HCT116 (cell line): Measurements from ENCODE around the gene PEBP1. TPM values are rescaled to one million over a fixed set of nuclear protein-coding genes. Genes with fewer than 3 reads are reported as not detected.

Experiments used
- ATAC-seq: fragments of 200-7000 bp; cut with Tn5 transposase; 2 replicates; pipeline ENCODE4 v1.9.1; 2020; ENCODE audit warnings: mild to moderate bottlenecking, moderate library complexity
- BruUV-seq: library from RNA; stranded (reverse); fragments of 400-500 nt; replicated peaks from 2 replicates; lab custom pipeline; 2021; lab: Mats Ljungman, UMichigan
- CTCF ChIA-PET: fragments of 300-600 bp; sonication (Branson Sonifier 250); formaldehyde crosslinking; loops from one replicate; lab custom pipeline; 2021; ENCODE audit warnings: antibody characterized with exemption; lab: Charles Lee
- POLR2A ChIA-PET: fragments of 300-600, 350-600 bp; sonication (Branson Sonifier 250); formaldehyde crosslinking; loops from one replicate; lab custom pipeline; 2021; ENCODE audit warnings: antibody characterized with exemption; lab: Charles Lee
- RAD21 ChIA-PET, 2 experiments: fragments of 300-600 bp; sonication (Branson Sonifier 250); formaldehyde crosslinking; loops; one replicate each; lab custom pipeline; 2023; ENCODE audit warnings: low total read pairs in 2 of 2; ENCODE audit not compliant: uncharacterized antibody in 2 of 2, unreplicated experiment in 2 of 2, low non-redundant PET in 1 of 2; lab: Charles Lee
- DNase-seq: peaks from one replicate; pipeline ENCODE4 v3.0.0-alpha.2; 2010; ENCODE audit warnings: low read depth, low spot score
- H2AFZ ChIP-seq: fragments of 200-600 bp; shearing (Covaris generic), sonication (generic); 2 replicates; pipeline ENCODE4 v1.6.1; 2017; ENCODE audit warnings: low read depth, mixed run types, mixed read lengths, antibody characterized with exemption, low read length; ENCODE audit not compliant: poor library complexity, severe bottlenecking
- H3K27ac ChIP-seq: 2 replicates; pipeline ENCODE4 v1.5.1; 2012; ENCODE audit warnings: low read depth, low read length
- H3K27me3 ChIP-seq: fragments of 200-600 bp; sonication (generic); 2 replicates; pipeline ENCODE4 v1.6.1; 2016; ENCODE audit warnings: mixed run types, low read length, mixed read lengths; ENCODE audit not compliant: insufficient read depth
- H3K36me3 ChIP-seq, 2 experiments: fragments of 200-500 bp in 1 of 2; fragments of 200-600 bp in 1 of 2; sonication (Bioruptor generic) in 1 of 2; sonication (generic) in 1 of 2; 2 replicates each; pipeline versions ENCODE4 v1.5.1 to v1.6.1; 2014 to 2016; ENCODE audit warnings: low read length in 2 of 2, inconsistent platforms in 1 of 2, mixed read lengths in 1 of 2, mixed run types in 1 of 2; ENCODE audit not compliant: insufficient read depth in 2 of 2, control insufficient read depth in 1 of 2
- H3K4me1 ChIP-seq, 2 experiments: fragments of 200-600 bp in 1 of 2; sonication (generic) in 1 of 2; 2 replicates each; pipeline versions ENCODE4 v1.5.1 to v1.6.1; 2012 to 2017; ENCODE audit warnings: low read length in 2 of 2, inconsistent platforms in 1 of 2, mild to moderate bottlenecking in 1 of 2, mixed read lengths in 1 of 2, mixed run types in 1 of 2, moderate library complexity in 1 of 2; ENCODE audit not compliant: insufficient read depth in 2 of 2, control insufficient read depth in 1 of 2
- H3K4me2 ChIP-seq: fragments of 200-600 bp; sonication (generic); 2 replicates; pipeline ENCODE4 v1.6.1; 2017; ENCODE audit warnings: mixed run types, low read length, mixed read lengths
- H3K4me3 ChIP-seq, 2 experiments: fragments of 200-600 bp in 1 of 2; sonication (generic) in 1 of 2; replicated peaks in 1 of 2; 2 replicates each; pipeline ENCODE4 v1.5.1; 2011 to 2016; ENCODE audit warnings: low read length in 2 of 2, control low read depth in 1 of 2, low read depth in 1 of 2, mild to moderate bottlenecking in 1 of 2, mixed read lengths in 1 of 2, mixed run types in 1 of 2
- H3K79me2 ChIP-seq: fragments of 200-600 bp; sonication (generic); 2 replicates; pipeline ENCODE4 v1.6.1; 2017; ENCODE audit warnings: mild to moderate bottlenecking, mixed run types, low read length, moderate library complexity, mixed read lengths; ENCODE audit not compliant: insufficient read depth
- H3K9ac ChIP-seq: fragments of 200-600 bp; sonication (generic); 2 replicates; pipeline ENCODE4 v1.6.1; 2016; ENCODE audit warnings: low read length, mixed read lengths
- H3K9me2 ChIP-seq: fragments of 200-600 bp; sonication (generic), shearing (Covaris generic); 2 replicates; pipeline ENCODE4 v1.6.1; 2017; ENCODE audit warnings: mixed run types, mild to moderate bottlenecking, moderate library complexity; ENCODE audit not compliant: insufficient read depth
- H3K9me3 ChIP-seq, 2 experiments: fragments of 200-500 bp in 1 of 2; fragments of 200-600 bp in 1 of 2; sonication (Bioruptor generic) in 1 of 2; sonication (generic) in 1 of 2; 2 replicates each; pipeline ENCODE4 v1.6.1; 2014 to 2017; ENCODE audit warnings: low read length in 2 of 2, mixed read lengths in 2 of 2, inconsistent platforms in 1 of 2, low read depth in 1 of 2, mild to moderate bottlenecking in 1 of 2, mixed run types in 1 of 2, moderate library complexity in 1 of 2; ENCODE audit not compliant: control insufficient read depth in 1 of 2, insufficient read depth in 1 of 2
- H4K20me1 ChIP-seq: fragments of 200-600 bp; sonication (generic), shearing (Covaris generic); 2 replicates; pipeline ENCODE4 v1.6.1; 2017; ENCODE audit warnings: mixed run types, mild to moderate bottlenecking, moderate library complexity; ENCODE audit not compliant: insufficient read depth
- CEBPB ChIP-seq: IDR thresholded peaks from 2 replicates; pipeline ENCODE4 v1.6.1; 2012; ENCODE audit warnings: low read depth
- ELF1 ChIP-seq: IDR thresholded peaks from 2 replicates; pipeline ENCODE4 v1.6.1; 2012; ENCODE audit warnings: low read depth, borderline replicate concordance
- EZH2 ChIP-seq: fragments of 200-600 bp; sonication (generic); IDR thresholded peaks from 2 replicates; pipeline ENCODE4 v1.6.1; 2017; ENCODE audit warnings: antibody characterized with exemption, mixed run types
- EZH2phosphoT487 ChIP-seq: fragments of 200-600 bp; IDR thresholded peaks from 2 replicates; pipeline ENCODE4 v1.6.1; 2018; ENCODE audit warnings: antibody characterized with exemption, borderline replicate concordance
- JUND ChIP-seq: IDR thresholded peaks from 2 replicates; pipeline ENCODE4 v1.6.1; 2012
- RAD21 ChIP-seq: IDR thresholded peaks from 2 replicates; pipeline ENCODE4 v1.6.1; 2012; ENCODE audit warnings: low read depth, mild to moderate bottlenecking
- REST ChIP-seq: IDR thresholded peaks from 2 replicates; pipeline ENCODE4 v1.6.1; 2012; ENCODE audit warnings: low read depth
- SIN3A ChIP-seq: IDR thresholded peaks from 2 replicates; pipeline ENCODE4 v1.6.1; 2012; ENCODE audit warnings: low read depth
- SRF ChIP-seq: IDR thresholded peaks from 2 replicates; pipeline ENCODE4 v1.6.1; 2012; ENCODE audit warnings: low read depth
- YY1 ChIP-seq: IDR thresholded peaks from 2 replicates; pipeline ENCODE4 v1.6.1; 2011; ENCODE audit warnings: low read length, low read depth, moderate library complexity, mild to moderate bottlenecking; ENCODE audit not compliant: insufficient replicate concordance; ENCODE audit errors: extremely low read depth
- ZFX ChIP-seq: fragments of 450-650 bp; IDR thresholded peaks from 2 replicates; pipeline ENCODE4 v1.6.1; 2017
- intact Hi-C: fragments of 100-400 bp; cut with micrococcal nuclease; formaldehyde crosslinking; loops from 2 replicates; pipeline ENCODE4 v1.10.0; 2022
- total RNA-seq: library from RNA; stranded (reverse); gene quantifications from one replicate; pipeline ENCODE4 v1.2.1, GENCODE V29; 2021; ENCODE audit not compliant: unreplicated experiment
- TF ChIP-seq, protein P1 (sequence below): IDR thresholded peaks from 2 replicates; pipeline ENCODE4 v1.6.1; 2011; ENCODE audit warnings: mild to moderate bottlenecking, low read length, moderate library complexity; ENCODE audit not compliant: insufficient replicate concordance; ENCODE audit errors: extremely low read depth

Gene PEBP1
- total RNA-seq, 1 experiment from 2014 or later = 220 TPM

- no peaks in the 10 kb centered on the region for H3K9me2 ChIP-seq
- H3K4me3 ChIP-seq = no peak overlapping the region
- no peak for DNase-seq
- no peak for TF ChIP-seq ZFX
- TF ChIP-seq RAD21 = no peak
- TF ChIP-seq, protein P1, sequence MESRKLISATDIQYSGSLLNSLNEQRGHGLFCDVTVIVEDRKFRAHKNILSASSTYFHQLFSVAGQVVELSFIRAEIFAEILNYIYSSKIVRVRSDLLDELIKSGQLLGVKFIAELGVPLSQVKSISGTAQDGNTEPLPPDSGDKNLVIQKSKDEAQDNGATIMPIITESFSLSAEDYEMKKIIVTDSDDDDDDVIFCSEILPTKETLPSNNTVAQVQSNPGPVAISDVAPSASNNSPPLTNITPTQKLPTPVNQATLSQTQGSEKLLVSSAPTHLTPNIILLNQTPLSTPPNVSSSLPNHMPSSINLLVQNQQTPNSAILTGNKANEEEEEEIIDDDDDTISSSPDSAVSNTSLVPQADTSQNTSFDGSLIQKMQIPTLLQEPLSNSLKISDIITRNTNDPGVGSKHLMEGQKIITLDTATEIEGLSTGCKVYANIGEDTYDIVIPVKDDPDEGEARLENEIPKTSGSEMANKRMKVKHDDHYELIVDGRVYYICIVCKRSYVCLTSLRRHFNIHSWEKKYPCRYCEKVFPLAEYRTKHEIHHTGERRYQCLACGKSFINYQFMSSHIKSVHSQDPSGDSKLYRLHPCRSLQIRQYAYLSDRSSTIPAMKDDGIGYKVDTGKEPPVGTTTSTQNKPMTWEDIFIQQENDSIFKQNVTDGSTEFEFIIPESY = no peak
- no peak overlapping the region for H3K9ac ChIP-seq
- no peaks in the 10 kb centered on the region for H3K27me3 ChIP-seq
- no peak overlapping the region for H3K27ac ChIP-seq
- H3K79me2 ChIP-seq = no peaks in the 10 kb centered on the region
- H3K4me1 ChIP-seq = peaks cover 0 to 5% of the 10 kb centered on the region in 2 experiments; a peak in 3 of 4 replicates
- intact Hi-C loops = no loop called here
- H4K20me1 ChIP-seq = no peaks in the 10 kb centered on the region
- RAD21 ChIA-PET = no interaction called here
- no peak overlapping the region for H2AFZ ChIP-seq
- H3K9me3 ChIP-seq = no peaks in the 10 kb centered on the region
- POLR2A ChIA-PET = interaction anchor here (0.6 kb wide), 1 partner anchor 250 kb away, joined by 3 read pairs; no protein-coding TSS in a partner anchor
- no peak overlapping the region for H3K4me2 ChIP-seq
- CTCF ChIA-PET = no interaction called here
- no peaks in the 10 kb centered on the region for H3K36me3 ChIP-seq
- no TSS peak for BruUV-seq
- ATAC-seq = no peak
Measured at GRCh38 chr12:118125743-118126118, 10.2 kb upstream of the PEBP1 start.

- RAD21 ChIA-PET = no interaction called here
- Histone ChIP-seq H3K9ac (no peak overlapping the region), H3K79me2 (no peaks in the 10 kb centered on the region), H3K27ac (no peak overlapping the region), H3K9me3 (no peaks in the 10 kb centered on the region), H2AFZ (no peak overlapping the region), H3K4me2 (no peak overlapping the region), H3K27me3 (no peaks in the 10 kb centered on the region), H3K9me2 (no peaks in the 10 kb centered on the region), H3K36me3 (no peaks in the 10 kb centered on the region), H3K4me3 (no peak overlapping the region), H3K4me1 (peaks cover 1 to 3% of the 10 kb centered on the region in 2 experiments), H4K20me1 (no peaks in the 10 kb centered on the region)
- POLR2A ChIA-PET = interaction anchor here (0.6 kb wide), 1 partner anchor 250 kb away, joined by 3 read pairs; no protein-coding TSS in a partner anchor
- intact Hi-C loops = no loop called here
- DNase-seq (no peak), ATAC-seq (no peak)
- BruUV-seq = no TSS peak
- CTCF ChIA-PET = no interaction called here
- TF ChIP-seq EZH2 (no peak), ELF1 (no peak), REST (no peak), JUND (no peak), SIN3A (no peak), CEBPB (no peak), SRF (no peak), YY1 (no peak), EZH2phosphoT487 (no peak)
- TF ChIP-seq, protein P1 = no peak
Measured at GRCh38 chr12:118126119-118126757, 9.7 kb upstream of the PEBP1 start.
